A673 (cell line): ENCODE results near the gene GRN. TPM values are rescaled to one million over a fixed set of nuclear protein-coding genes. Genes with fewer than 3 reads are reported as not detected.

Source experiments
- BruUV-seq: library from RNA; stranded (reverse); fragments of 400-500 nt; replicated peaks from 2 replicates; lab custom pipeline; 2021; lab: Mats Ljungman, UMichigan
- CTCF ChIA-PET: fragments of 300-600 bp; sonication (Branson Sonifier 250); formaldehyde crosslinking; loops from one replicate; lab custom pipeline; 2022; ENCODE audit warnings: antibody characterized with exemption; lab: Charles Lee
- POLR2A ChIA-PET: fragments of 300-600 bp; sonication (Branson Sonifier 250); formaldehyde crosslinking; loops from one replicate; lab custom pipeline; 2022; ENCODE audit warnings: antibody characterized with exemption; ENCODE audit not compliant: low non-redundant PET; lab: Charles Lee
- DNase-seq: peaks from one replicate; pipeline ENCODE4 v3.0.0-alpha.2; 2015; ENCODE audit warnings: low spot score
- H3K27ac ChIP-seq: fragments of 200-600 bp; sonication (generic); 2 replicates; pipeline ENCODE4 v1.5.1; 2016; ENCODE audit warnings: mixed run types, low read depth, mild to moderate bottlenecking, mixed read lengths, antibody characterized with exemption, low read length; ENCODE audit not compliant: poor library complexity, severe bottlenecking
- H3K27me3 ChIP-seq: fragments of 200-600 bp; sonication (generic); replicated peaks from 2 replicates; pipeline ENCODE4 v1.6.1; 2017; ENCODE audit warnings: mixed run types, low read depth, mild to moderate bottlenecking, mixed read lengths, antibody characterized with exemption, low read length; ENCODE audit not compliant: insufficient read depth, poor library complexity
- H3K36me3 ChIP-seq: fragments of 200-600 bp; sonication (generic); 2 replicates; pipeline ENCODE4 v1.6.1; 2016; ENCODE audit warnings: mixed run types, mild to moderate bottlenecking, mixed read lengths, antibody characterized with exemption, low read length; ENCODE audit not compliant: insufficient read depth, poor library complexity, severe bottlenecking
- H3K4me1 ChIP-seq: fragments of 200-600 bp; sonication (generic); 2 replicates; pipeline ENCODE4 v1.6.1; 2017; ENCODE audit warnings: mixed run types, mild to moderate bottlenecking, mixed read lengths, antibody characterized with exemption, low read length; ENCODE audit not compliant: insufficient read depth, poor library complexity, severe bottlenecking
- H3K4me3 ChIP-seq: fragments of 200-600 bp; sonication (generic); 2 replicates; pipeline ENCODE4 v1.5.1; 2016; ENCODE audit warnings: low read depth, mixed run types, mild to moderate bottlenecking, mixed read lengths, low read length; ENCODE audit not compliant: poor library complexity, severe bottlenecking
- H3K9me3 ChIP-seq: fragments of 200-600 bp; sonication (generic); 2 replicates; pipeline ENCODE4 v1.6.1; 2016; ENCODE audit warnings: mixed run types, low read depth, mild to moderate bottlenecking, mixed read lengths, antibody characterized with exemption, low read length; ENCODE audit not compliant: poor library complexity, severe bottlenecking
- CTCF ChIP-seq: fragments of 300-800, 200-600 bp; sonication (generic); conservative IDR thresholded peaks from 2 replicates; pipeline ENCODE4 v1.5.1; 2017; ENCODE audit warnings: low read depth, mild to moderate bottlenecking, antibody characterized with exemption, low read length, moderate library complexity, mixed read lengths
- EZH2 ChIP-seq: fragments of 200-600 bp; sonication (generic); IDR thresholded peaks from 2 replicates; pipeline ENCODE4 v1.6.1; 2017; ENCODE audit warnings: borderline replicate concordance, low read depth, mild to moderate bottlenecking, mixed read lengths, antibody characterized with exemption, low read length; ENCODE audit not compliant: poor library complexity, severe bottlenecking
- intact Hi-C: fragments of 100-400 bp; cut with micrococcal nuclease; formaldehyde crosslinking; loops from one replicate; pipeline ENCODE4 v1.10.0; 2022; ENCODE audit not compliant: unreplicated experiment
- total RNA-seq: library from RNA; stranded (reverse); gene quantifications from 2 replicates; pipeline ENCODE4 v1.2.3, GENCODE V29; 2021

Gene GRN
- total RNA-seq, 1 experiment from 2014 or later, result 50.4 TPM

- ChIA-PET CTCF (no interaction called here), POLR2A (no interaction called here)
- no peaks in the 10 kb centered on the region for H3K36me3 ChIP-seq
- H3K4me1 ChIP-seq, result no peaks in the 10 kb centered on the region
- H3K27me3 ChIP-seq, result no peaks in the 10 kb centered on the region
- no TSS peak for BruUV-seq
- no peak for DNase-seq
- H3K9me3 ChIP-seq, result no peaks in the 10 kb centered on the region
- no peak overlapping the region for H3K4me3 ChIP-seq
- no peak overlapping the region for H3K27ac ChIP-seq
- intact Hi-C loops, result no loop called here
- TF ChIP-seq EZH2 (no peak), CTCF (no peak)
Observed at GRCh38 chr17:44383363-44383762, 38.3 kb downstream of the GRN start.

- no peak for DNase-seq
- intact Hi-C loops, result no loop called here
- no peaks in the 10 kb centered on the region for H3K4me1 ChIP-seq
- H3K9me3 ChIP-seq, result no peaks in the 10 kb centered on the region
- TF ChIP-seq EZH2, result no peak
- no peak for TF ChIP-seq CTCF
- no peaks in the 10 kb centered on the region for H3K36me3 ChIP-seq
- H3K4me3 ChIP-seq, result no peak overlapping the region
- H3K27ac ChIP-seq, result no peak overlapping the region
- ChIA-PET POLR2A (no interaction called here), CTCF (no interaction called here)
- no TSS peak for BruUV-seq
- H3K27me3 ChIP-seq, result no peaks in the 10 kb centered on the region
Observed at GRCh38 chr17:44383861-44384260, 38.8 kb downstream of the GRN start.

- no peak overlapping the region for H3K4me3 ChIP-seq
- DNase-seq, result no peak
Observed at GRCh38 chr17:44384281-44384822, 39.2 kb downstream of the GRN start.

More at GRCh38 chr17:44384281-44384822, 39.2 kb downstream of the GRN start:
- POLR2A ChIA-PET, result no interaction called here
- intact Hi-C loops, result no loop called here
- CTCF ChIA-PET, result no interaction called here
- no peaks in the 10 kb centered on the region for H3K36me3 ChIP-seq
- H3K9me3 ChIP-seq, result no peaks in the 10 kb centered on the region
- BruUV-seq, result no TSS peak
- TF ChIP-seq EZH2 (no peak), CTCF (no peak)
- no peak overlapping the region for H3K27ac ChIP-seq
- no peaks in the 10 kb centered on the region for H3K4me1 ChIP-seq
- no peaks in the 10 kb centered on the region for H3K27me3 ChIP-seq
